Astrocyte of the cerebellum (primary cell): ENCODE measurements around the gene ZBED2.

Experiments used
- DNase-seq: peaks from one replicate; pipeline ENCODE4 v3.0.0-alpha.2; 2011; ENCODE audit warnings: low read depth
- H3K4me3 ChIP-seq: 2 replicates; pipeline ENCODE4 v1.5.1; 2011; ENCODE audit warnings: mild to moderate bottlenecking, low read depth, low read length, moderate library complexity
- in situ Hi-C: cut with HindIII; loops from 2 replicates; pipeline ENCODE4 v1.10.0; 2017; ENCODE audit warnings: low sequenced_read_pairs
- TF ChIP-seq, protein P1 (sequence below): IDR thresholded peaks from 2 replicates; pipeline ENCODE4 v1.5.1; 2012; ENCODE audit warnings: low read length, low read depth, moderate library complexity, mild to moderate bottlenecking; ENCODE audit errors: missing control alignments

The ZBED2 gene

DNA sequence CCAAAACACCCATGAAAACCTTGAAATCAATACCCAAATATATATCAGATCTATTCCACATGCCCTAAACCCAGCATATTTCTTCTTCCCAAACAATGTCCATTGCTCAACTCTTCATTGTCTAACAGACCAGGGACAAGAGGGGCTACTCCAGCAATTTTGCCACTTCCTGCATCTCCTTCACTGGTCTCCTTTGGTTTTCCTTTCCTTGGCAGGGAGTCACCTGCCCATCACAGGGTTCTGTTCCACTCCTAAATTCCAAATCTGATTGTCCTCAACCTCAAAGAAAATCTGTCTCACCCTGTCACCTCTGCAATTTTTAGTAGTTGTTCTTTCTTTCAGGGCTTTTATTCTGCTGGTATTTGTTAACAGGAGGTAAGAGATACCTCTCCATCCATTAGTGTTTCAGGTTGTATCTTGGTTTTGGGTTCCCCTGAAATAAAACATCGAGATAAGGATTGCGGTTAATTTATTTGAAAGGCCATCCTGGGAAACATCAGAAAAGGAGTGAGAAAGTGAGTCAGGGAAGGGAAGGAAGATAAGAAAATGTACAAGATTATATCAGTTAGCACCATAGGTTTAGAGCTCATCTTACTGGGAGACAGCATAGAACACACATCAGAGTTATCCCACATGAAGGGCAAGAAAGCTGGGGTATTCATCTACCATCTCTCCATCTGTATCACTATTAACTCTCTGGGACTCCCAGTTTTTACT lies 13.6 kb downstream of the ZBED2 start:
- no peak for DNase-seq
- TF ChIP-seq, protein P1, sequence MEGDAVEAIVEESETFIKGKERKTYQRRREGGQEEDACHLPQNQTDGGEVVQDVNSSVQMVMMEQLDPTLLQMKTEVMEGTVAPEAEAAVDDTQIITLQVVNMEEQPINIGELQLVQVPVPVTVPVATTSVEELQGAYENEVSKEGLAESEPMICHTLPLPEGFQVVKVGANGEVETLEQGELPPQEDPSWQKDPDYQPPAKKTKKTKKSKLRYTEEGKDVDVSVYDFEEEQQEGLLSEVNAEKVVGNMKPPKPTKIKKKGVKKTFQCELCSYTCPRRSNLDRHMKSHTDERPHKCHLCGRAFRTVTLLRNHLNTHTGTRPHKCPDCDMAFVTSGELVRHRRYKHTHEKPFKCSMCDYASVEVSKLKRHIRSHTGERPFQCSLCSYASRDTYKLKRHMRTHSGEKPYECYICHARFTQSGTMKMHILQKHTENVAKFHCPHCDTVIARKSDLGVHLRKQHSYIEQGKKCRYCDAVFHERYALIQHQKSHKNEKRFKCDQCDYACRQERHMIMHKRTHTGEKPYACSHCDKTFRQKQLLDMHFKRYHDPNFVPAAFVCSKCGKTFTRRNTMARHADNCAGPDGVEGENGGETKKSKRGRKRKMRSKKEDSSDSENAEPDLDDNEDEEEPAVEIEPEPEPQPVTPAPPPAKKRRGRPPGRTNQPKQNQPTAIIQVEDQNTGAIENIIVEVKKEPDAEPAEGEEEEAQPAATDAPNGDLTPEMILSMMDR, result no peak
- no peak overlapping the region for H3K4me3 ChIP-seq
- in situ Hi-C loops, result no loop called here

DNA sequence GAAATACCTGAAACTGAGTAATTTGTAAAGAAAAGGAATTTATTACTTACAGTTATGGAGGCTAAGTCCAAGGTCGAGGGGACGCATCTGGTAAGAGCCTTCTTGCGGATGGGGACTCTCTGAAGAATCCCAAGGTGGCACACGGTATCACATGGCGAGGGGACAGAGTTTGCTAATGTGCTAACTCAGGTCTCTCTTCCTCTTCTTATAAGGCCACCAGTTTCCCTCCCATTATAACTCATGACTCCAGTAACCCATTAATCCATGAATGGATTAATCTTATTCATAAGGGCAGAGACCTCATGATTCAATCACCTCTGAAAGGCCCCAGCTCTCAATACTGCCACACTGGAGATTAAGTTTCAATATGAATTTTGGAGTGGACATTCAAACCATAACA lies 15.7 kb downstream of the ZBED2 start:
- no peak for DNase-seq
- in situ Hi-C loops, result loop anchor here (5.0 kb wide), 1 partner anchor 113 kb away; no protein-coding TSS in a partner anchor
- H3K4me3 ChIP-seq, result no peak overlapping the region
- TF ChIP-seq, protein P1, result no peak

DNA sequence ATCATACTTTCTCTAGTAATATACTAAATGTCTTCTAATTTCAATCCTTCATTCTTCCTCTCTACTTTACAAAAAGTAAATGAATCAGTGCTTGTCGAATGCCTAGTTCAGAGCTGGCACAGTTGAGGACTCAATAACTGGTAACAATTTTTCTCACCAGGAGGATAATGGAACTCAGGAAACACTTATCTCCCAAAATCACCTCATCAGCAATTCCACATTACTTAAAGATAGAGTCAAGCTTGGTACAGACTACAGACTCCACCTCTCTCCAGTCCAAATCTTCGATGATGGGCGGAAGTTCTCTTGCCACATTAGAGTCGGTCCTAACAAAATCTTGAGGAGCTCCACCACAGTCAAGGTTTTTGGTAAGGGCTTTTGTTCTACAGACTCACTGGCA lies 16.3 kb downstream of the ZBED2 start:
- DNase-seq, result no peak
- no peak overlapping the region for H3K4me3 ChIP-seq
- in situ Hi-C loops, result loop anchor here (5.0 kb wide), 1 partner anchor 113 kb away; no protein-coding TSS in a partner anchor
- TF ChIP-seq, protein P1, result no peak

DNA sequence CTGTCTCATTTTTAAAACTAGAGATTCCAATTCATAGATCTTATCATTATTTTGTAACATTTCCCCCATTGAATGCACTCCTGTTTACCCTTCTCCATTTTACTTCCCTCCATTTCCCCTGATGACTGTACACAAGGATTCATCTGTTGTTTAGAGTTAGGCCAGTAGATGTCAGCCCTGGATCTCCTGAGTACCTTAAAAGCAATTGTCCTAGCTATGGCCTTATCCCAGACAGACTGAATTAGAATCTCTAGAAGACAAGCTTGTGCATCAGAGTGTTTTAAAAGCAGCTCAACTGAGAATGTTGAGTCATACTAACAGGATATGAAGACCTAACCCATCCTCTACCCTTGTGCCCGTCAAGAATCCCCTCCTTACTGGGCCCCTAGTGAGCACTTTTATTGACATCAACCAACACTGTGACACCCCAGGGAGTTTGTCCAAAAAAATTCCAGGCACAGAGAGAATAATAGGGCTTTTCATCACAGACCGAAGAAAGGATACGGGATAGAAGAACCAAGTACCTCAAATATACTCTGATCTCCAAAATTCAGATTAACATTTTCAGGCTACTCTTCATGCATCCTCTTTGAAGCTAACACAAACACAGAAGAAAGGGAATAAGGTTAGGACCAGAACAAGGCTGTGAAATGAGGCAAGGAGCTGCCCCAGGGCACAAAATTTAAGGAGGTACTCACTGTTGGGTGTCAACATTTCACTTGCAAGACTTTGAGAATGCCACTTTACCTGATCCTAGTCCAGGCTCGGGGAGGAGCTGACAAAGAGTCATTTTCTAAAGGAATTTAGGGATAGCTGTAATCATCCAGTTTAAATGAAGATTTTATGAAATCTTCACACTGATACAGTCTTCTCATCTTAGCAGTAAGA lies 17.1 kb downstream of the ZBED2 start:
- in situ Hi-C loops, result loop anchor here (5.0 kb wide), 1 partner anchor 114 kb away; no protein-coding TSS in a partner anchor
- H3K4me3 ChIP-seq, result no peak overlapping the region
- DNase-seq, result peak; percentile 80
- TF ChIP-seq, protein P1, result peak; percentile 70

DNA sequence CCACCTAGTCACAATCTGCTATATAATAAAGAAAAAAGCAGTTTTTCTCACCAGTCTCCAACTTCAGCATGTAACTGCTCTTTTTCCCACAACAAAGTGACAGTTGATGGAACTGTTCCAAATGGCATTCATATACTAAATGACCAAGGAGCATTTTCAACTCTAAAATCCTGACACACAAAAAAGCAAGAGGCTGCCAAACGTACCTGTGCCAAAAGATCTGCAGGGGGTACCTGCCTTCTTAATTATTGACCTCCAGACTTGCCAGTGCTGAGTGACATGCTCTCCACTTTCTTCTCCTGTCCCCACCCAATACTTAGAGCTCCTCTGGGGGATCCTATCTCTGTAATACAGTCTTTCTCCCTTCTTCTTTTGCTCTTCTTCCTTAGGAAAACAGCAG lies 18.0 kb downstream of the ZBED2 start:
- in situ Hi-C loops, result loop anchor here (5.0 kb wide), 1 partner anchor 115 kb away; no protein-coding TSS in a partner anchor
- TF ChIP-seq, protein P1, result no peak
- H3K4me3 ChIP-seq, result no peak overlapping the region
- no peak for DNase-seq

DNA sequence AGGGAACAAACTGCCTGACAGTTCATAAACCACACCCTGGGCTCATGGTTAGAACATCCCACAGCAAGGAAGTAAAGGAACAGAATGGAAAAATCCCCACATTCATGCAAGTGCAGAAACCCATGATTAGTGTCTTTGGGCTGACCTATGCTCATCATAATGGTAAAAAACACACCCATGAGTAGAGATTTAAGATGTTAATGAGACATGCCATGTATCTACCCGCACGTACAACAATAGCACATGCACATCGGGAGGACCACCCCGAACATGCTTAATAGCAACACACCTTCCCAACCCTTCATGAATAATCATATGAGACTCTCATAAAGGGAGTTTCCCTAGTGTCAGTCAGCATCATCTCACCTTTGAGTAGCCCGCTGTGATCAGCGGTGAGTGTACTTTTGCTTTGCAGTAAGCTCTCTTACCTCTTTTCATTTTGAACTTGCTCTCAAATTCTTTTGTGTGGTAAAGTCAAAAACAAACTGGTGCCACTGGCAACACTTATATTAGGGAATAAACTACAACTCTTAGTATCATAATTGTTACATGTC lies 23.2 kb downstream of the ZBED2 start:
- no peak overlapping the region for H3K4me3 ChIP-seq
- DNase-seq, result no peak
- in situ Hi-C loops, result no loop called here
- TF ChIP-seq, protein P1, result no peak
